GM23248 (cell line): ENCODE results near the gene UGT2A2.

Source experiments
- EZH2 ChIP-seq: fragments of 200-600 bp; sonication (generic); IDR thresholded peaks from 2 replicates; pipeline ENCODE4 v1.6.1; 2018; ENCODE audit warnings: antibody characterized with exemption, mild to moderate bottlenecking; ENCODE audit not compliant: insufficient read depth, poor library complexity, severe bottlenecking
- EZH2phosphoT487 ChIP-seq: fragments of 200-600 bp; sonication (generic); IDR thresholded peaks from 2 replicates; pipeline ENCODE4 v1.6.1; 2018; ENCODE audit warnings: antibody characterized with exemption, moderate library complexity, mild to moderate bottlenecking, low read depth; ENCODE audit not compliant: insufficient read depth

DNA sequence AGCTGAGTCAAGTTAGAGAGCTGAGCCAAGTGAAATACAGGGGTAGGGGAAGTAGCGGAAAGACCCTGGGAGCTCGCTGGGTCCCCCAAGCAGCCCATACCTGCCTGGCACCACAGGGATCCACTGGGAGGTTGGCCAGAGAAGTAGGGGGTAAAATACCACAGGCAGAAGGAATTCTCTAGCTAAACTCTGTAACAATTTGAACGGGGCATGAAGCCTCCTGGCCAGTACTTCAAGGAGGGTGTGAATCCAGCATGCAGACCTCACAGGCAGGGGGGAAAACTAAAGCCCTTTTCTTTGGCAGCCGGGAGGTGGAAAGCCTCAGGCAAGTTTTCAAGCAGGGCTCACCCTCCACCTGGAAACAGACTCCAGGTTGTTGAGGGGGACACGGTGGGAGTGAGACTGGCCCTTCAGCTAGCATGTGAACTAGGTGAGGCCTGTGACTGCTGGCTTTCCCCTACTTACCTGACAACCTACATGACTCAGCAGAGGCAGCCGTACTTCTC, 17.3 kb upstream of the UGT2A2 start:
- TF ChIP-seq EZH2phosphoT487, result no peak
- TF ChIP-seq EZH2, result no peak
